Measurements from ENCODE around the gene RDX.
A peak's percentile ranks its signal among the peaks of the same experiment; 100 is the strongest.
"Not testable (repeated sequence)": the region's sequence is repeated elsewhere in the genome, so short reads cannot be mapped to it uniquely, and the experiment has no call there.

RDX gene

GRCh38 chr11:110318638-110319404 is 22.4 kb upstream of the RDX start:
- no peak for DNase-seq (ENCODE audit: low read depth)
- no peak for TF ChIP-seq CTCF (IDR thresholded peaks at IDR 0.05; ENCODE audit: insufficient read depth, low read depth, low read length, missing control alignments)
- no peak overlapping the region for H3K4me3 ChIP-seq (ENCODE audit: low read length)

GRCh38 chr11:110317516-110317932 is 21.1 kb upstream of the RDX start:
- DNase-seq (ENCODE audit: low read depth), result peak; percentile 54
- no peak overlapping the region for H3K4me3 ChIP-seq (ENCODE audit: low read length)
- no peak for TF ChIP-seq CTCF (IDR thresholded peaks at IDR 0.05; ENCODE audit: insufficient read depth, low read depth, low read length, missing control alignments)

GRCh38 chr11:110314366-110315095 is 18.1 kb upstream of the RDX start:
- TF ChIP-seq CTCF (IDR thresholded peaks at IDR 0.05; ENCODE audit: insufficient read depth, low read depth, low read length, missing control alignments), result no peak
- H3K4me3 ChIP-seq (ENCODE audit: low read length), result no peak overlapping the region
- no peak for DNase-seq (ENCODE audit: low read depth)

GRCh38 chr11:110312670-110313069 is 16.3 kb upstream of the RDX start:
- DNase-seq (ENCODE audit: low read depth), result no peak
- no peak overlapping the region for H3K4me3 ChIP-seq (ENCODE audit: low read length)
- TF ChIP-seq CTCF (IDR thresholded peaks at IDR 0.05; ENCODE audit: insufficient read depth, low read depth, low read length, missing control alignments), result no peak

GRCh38 chr11:110311783-110312579 is 15.6 kb upstream of the RDX start:
- no peak overlapping the region for H3K4me3 ChIP-seq (ENCODE audit: low read length)
- peak; percentile 59 for DNase-seq (ENCODE audit: low read depth)
- TF ChIP-seq CTCF (IDR thresholded peaks at IDR 0.05; ENCODE audit: insufficient read depth, low read depth, low read length, missing control alignments), result no peak

GRCh38 chr11:110308071-110308470 is 11.7 kb upstream of the RDX start:
- no peak for TF ChIP-seq CTCF (IDR thresholded peaks at IDR 0.05; ENCODE audit: insufficient read depth, low read depth, low read length, missing control alignments)
- H3K4me3 ChIP-seq (ENCODE audit: low read length), result no peak overlapping the region
- no peak for DNase-seq (ENCODE audit: low read depth)

GRCh38 chr11:110306019-110306388 is 9.6 kb upstream of the RDX start:
- not testable (repeated sequence) for DNase-seq (ENCODE audit: low read depth); H3K4me3 ChIP-seq (ENCODE audit: low read length)

All from epithelial cell of esophagus (primary cell).